Measurements from ENCODE around the gene DYRK3. TPM values are rescaled to one million over a fixed set of nuclear protein-coding genes. Genes with fewer than 3 reads are reported as not detected.

DYRK3 gene
- total and polyA plus RNA-seq, 10 donors = 0.65 to 6.6 (median 2.8) TPM

- intact Hi-C loops (cut with DNase I; ENCODE audit: low total_unique reads) = no loop called here
- no peak for TF ChIP-seq POLR2A (IDR thresholded peaks at IDR 0.05)
- TF ChIP-seq POLR2AphosphoS5 (IDR thresholded peaks at IDR 0.05) = no peak
- TF ChIP-seq, protein P1, sequence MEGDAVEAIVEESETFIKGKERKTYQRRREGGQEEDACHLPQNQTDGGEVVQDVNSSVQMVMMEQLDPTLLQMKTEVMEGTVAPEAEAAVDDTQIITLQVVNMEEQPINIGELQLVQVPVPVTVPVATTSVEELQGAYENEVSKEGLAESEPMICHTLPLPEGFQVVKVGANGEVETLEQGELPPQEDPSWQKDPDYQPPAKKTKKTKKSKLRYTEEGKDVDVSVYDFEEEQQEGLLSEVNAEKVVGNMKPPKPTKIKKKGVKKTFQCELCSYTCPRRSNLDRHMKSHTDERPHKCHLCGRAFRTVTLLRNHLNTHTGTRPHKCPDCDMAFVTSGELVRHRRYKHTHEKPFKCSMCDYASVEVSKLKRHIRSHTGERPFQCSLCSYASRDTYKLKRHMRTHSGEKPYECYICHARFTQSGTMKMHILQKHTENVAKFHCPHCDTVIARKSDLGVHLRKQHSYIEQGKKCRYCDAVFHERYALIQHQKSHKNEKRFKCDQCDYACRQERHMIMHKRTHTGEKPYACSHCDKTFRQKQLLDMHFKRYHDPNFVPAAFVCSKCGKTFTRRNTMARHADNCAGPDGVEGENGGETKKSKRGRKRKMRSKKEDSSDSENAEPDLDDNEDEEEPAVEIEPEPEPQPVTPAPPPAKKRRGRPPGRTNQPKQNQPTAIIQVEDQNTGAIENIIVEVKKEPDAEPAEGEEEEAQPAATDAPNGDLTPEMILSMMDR (IDR thresholded peaks at IDR 0.05 in 8 of 11, conservative IDR thresholded peaks at IDR 0.05 in 3 of 11) = no peak
- Histone ChIP-seq H3K4me1 (peaks cover 44 to 100% (median 89%) of the 10 kb centered on the region in 6 donors), H3K27me3 (replicated peaks in 1 of 7) (no peaks in the 10 kb centered on the region), H3K36me3 (peaks cover 0 to 45% (median 2%) of the 10 kb centered on the region in 6 donors), H3K9me3 (no peaks in the 10 kb centered on the region), H3K27ac (peak overlapping the region in 4 of 8 donors; percentile 6 to 84 (median 62)), H3K4me3 (no peak overlapping the region)
- DNase-seq = no peak
- 58 to 87% (median 70%) methylated on average over 4 of the region's 4 CpGs for WGBS, 5 donors
These were observed 61.7 kb downstream of the DYRK3 start for GRCh38 chr1:206696812-206697585.

- H3K27ac ChIP-seq = peak overlapping the region in 3 of 8 donors; percentile 3 to 84 (median 84)
- DNase-seq = no peak
- 73 to 96% (median 90%) methylated on average over 2 of the region's 2 CpGs for WGBS, 5 donors
These were observed 62.7 kb downstream of the DYRK3 start for GRCh38 chr1:206698011-206698410.

More at GRCh38 chr1:206698011-206698410, 62.7 kb downstream of the DYRK3 start:
- H3K9me3 ChIP-seq = no peaks in the 10 kb centered on the region
- no peak overlapping the region for H3K4me3 ChIP-seq
- H3K27me3 ChIP-seq (replicated peaks in 1 of 7) = no peaks in the 10 kb centered on the region
- peaks cover 36 to 100% (median 88%) of the 10 kb centered on the region in 6 donors for H3K4me1 ChIP-seq
- H3K36me3 ChIP-seq = peaks cover 0 to 38% (median under 1%) of the 10 kb centered on the region in 6 donors
- intact Hi-C loops (cut with DNase I; ENCODE audit: low total_unique reads) = no loop called here
- TF ChIP-seq POLR2AphosphoS5 (IDR thresholded peaks at IDR 0.05) (no peak), POLR2A (IDR thresholded peaks at IDR 0.05) (no peak)
- TF ChIP-seq, protein P1 (IDR thresholded peaks at IDR 0.05 in 8 of 11, conservative IDR thresholded peaks at IDR 0.05 in 3 of 11) = no peak

Other genes with a start within 250 kb of the DYRK3 start
- gene IKBKE, start 165.1 kb upstream of the DYRK3 start, total RNA-seq = 10 to 100 TPM; 20.1 to 37.3 (median 35.1) TPM
- 10 to 100 TPM; 11.3 to 23.2 (median 17.0) TPM for gene IKBKE, start 165.1 kb upstream of the DYRK3 start, polyA plus RNA-seq
- gene RASSF5, start 128.0 kb upstream of the DYRK3 start, total RNA-seq = 100 to 1,000 TPM; 121 to 168 (median 131) TPM
- gene RASSF5, start 128.0 kb upstream of the DYRK3 start, polyA plus RNA-seq = 10 to 100 TPM; 32.2 to 39.5 (median 35.8) TPM
- 10 to 100 TPM; 38.7 to 48.6 (median 43.0) TPM for gene EIF2D, start 23.1 kb upstream of the DYRK3 start, total RNA-seq
- 10 to 100 TPM; 41.8 to 51.6 (median 50.0) TPM for gene EIF2D, start 23.1 kb upstream of the DYRK3 start, polyA plus RNA-seq
- 100 to 1,000 TPM in 5 of 7 donors, 10 to 100 TPM in 2; 82.0 to 129 (median 104) TPM for gene MAPKAPK2, start 49.4 kb downstream of the DYRK3 start, total RNA-seq
- gene MAPKAPK2, start 49.4 kb downstream of the DYRK3 start, polyA plus RNA-seq = 10 to 100 TPM; 42.2 to 68.1 (median 53.4) TPM
- gene IL19, start 135.2 kb downstream of the DYRK3 start, total RNA-seq = 1 to 10 TPM in 1 of 7 donors, not detected in 6; 2.2 TPM
- gene IL19, start 135.2 kb downstream of the DYRK3 start, polyA plus RNA-seq = under 1 TPM in 2 of 3 donors, not detected in 1; 0.09 to 0.12 TPM
- 10 to 100 TPM in 1 of 7 donors, 1 to 10 TPM in 6; 3.0 to 23.2 (median 6.2) TPM for gene IL10, start 137.0 kb downstream of the DYRK3 start, total RNA-seq
- 1 to 10 TPM; 3.8 to 5.7 (median 4.4) TPM for gene IL10, start 137.0 kb downstream of the DYRK3 start, polyA plus RNA-seq
- not detected for gene IL20, start 230.1 kb downstream of the DYRK3 start, total RNA-seq
- gene IL20, start 230.1 kb downstream of the DYRK3 start, polyA plus RNA-seq = not detected